Stomach (tissue), 9 donors: ENCODE results near the gene TTC24. TPM values are rescaled to one million over a fixed set of nuclear protein-coding genes. Genes with fewer than 3 reads are reported as not detected.

Source experiments
- DNase-seq, 2 donors: peaks; one replicate each; pipeline versions ENCODE4 v3.0.0 to v3.0.0-alpha.2; 2013 to 2019
- H3K27ac ChIP-seq, 5 donors: fragments of 200-600 bp in 4 of 5; sonication (generic) in 4 of 5; one replicate each; pipeline ENCODE4 v1.5.1; 2013 to 2019; ENCODE audit warnings: mild to moderate bottlenecking in 1 of 5, moderate library complexity in 1 of 5
- H3K27me3 ChIP-seq, 3 donors: fragments of 200-600 bp; sonication (generic); one replicate each; pipeline ENCODE4 v1.5.1; 2017 to 2019; ENCODE audit warnings: mixed run types in 1 of 3
- H3K36me3 ChIP-seq, 4 donors: fragments of 200-600 bp; sonication (generic); 1 replicate in 3 of 4; 2 replicates in 1 of 4; pipeline ENCODE4 v1.5.1; 2016 to 2019
- H3K4me1 ChIP-seq, 4 donors: fragments of 200-600 bp; sonication (generic); one replicate each; pipeline ENCODE4 v1.5.1; 2016 to 2019
- H3K4me3 ChIP-seq, 4 donors: fragments of 200-600 bp; sonication (generic) in 3 of 4; one replicate each; pipeline ENCODE4 v1.5.1; 2016 to 2019; ENCODE audit warnings: mild to moderate bottlenecking in 1 of 4
- H3K9me3 ChIP-seq, 4 donors: fragments of 200-600 bp; sonication (generic); one replicate each; pipeline ENCODE4 v1.5.1; 2016 to 2019
- EP300 ChIP-seq: sonication (generic); formaldehyde crosslinking; IDR thresholded peaks from one replicate; pipeline ENCODE4 v1.6.1; 2017; ENCODE audit warnings: antibody characterized with exemption
- POLR2A ChIP-seq, 4 donors: fragments of 450-650 bp; IDR thresholded peaks; one replicate each; pipeline ENCODE4 v1.6.1; 2016; ENCODE audit warnings: antibody characterized with exemption in 4 of 4, control low read depth in 2 of 4, mild to moderate bottlenecking in 1 of 4, moderate library complexity in 1 of 4
- POLR2AphosphoS5 ChIP-seq, 3 donors: sonication (generic); formaldehyde crosslinking; IDR thresholded peaks; one replicate each; pipeline ENCODE4 v1.6.1; 2016; ENCODE audit warnings: antibody characterized with exemption in 3 of 3
- WGBS, 5 donors: extraction: QIAGEN DNeasy Blood & Tissue Kit in 3 of 5; methylation state at CpG; one replicate each; pipeline versions ENCODE4 v1.1.5 to v1.1.7; 2013 to 2018; 5-methylcytosine and 5-hydroxymethylcytosine counted together
- intact Hi-C: fragments of 100-400 bp; cut with DNase I; formaldehyde crosslinking; loops from one replicate; pipeline ENCODE4 v1.15.1; 2023; ENCODE audit warnings: low total_unique reads
- polyA plus RNA-seq, 3 donors: library from polyadenylated mRNA; stranded (reverse); fragments of 200-250 nt; gene quantifications; one replicate each; pipeline ENCODE4 v1.2.3, GENCODE V29; 2013
- total RNA-seq, 5 donors: library from RNA; depleted of rRNA; stranded (reverse); fragments of >200 nt; gene quantifications; one replicate each; pipeline versions ENCODE4 v1.1.0 to v1.2.3, GENCODE V29; 2014 to 2016
- TF ChIP-seq, protein P1 (sequence below), 7 experiments: fragments of 450-650 bp in 4 of 7; fragments of 200-600 bp in 3 of 7; sonication (generic) in 3 of 7; IDR thresholded peaks; one replicate each; pipeline ENCODE4 v1.5.1; 2016 to 2019; ENCODE audit warnings: antibody characterized with exemption in 7 of 7, control low read depth in 2 of 7, mild to moderate bottlenecking in 1 of 7
- donor health status: healthy with polysubstance abuse.
- donor health status: Bipolar disorder and iron deficiency.
- donor health status: healthy.

Gene TTC24
- total and polyA plus RNA-seq, 8 donors, result 0.55 TPM; not detected in 7

DNA sequence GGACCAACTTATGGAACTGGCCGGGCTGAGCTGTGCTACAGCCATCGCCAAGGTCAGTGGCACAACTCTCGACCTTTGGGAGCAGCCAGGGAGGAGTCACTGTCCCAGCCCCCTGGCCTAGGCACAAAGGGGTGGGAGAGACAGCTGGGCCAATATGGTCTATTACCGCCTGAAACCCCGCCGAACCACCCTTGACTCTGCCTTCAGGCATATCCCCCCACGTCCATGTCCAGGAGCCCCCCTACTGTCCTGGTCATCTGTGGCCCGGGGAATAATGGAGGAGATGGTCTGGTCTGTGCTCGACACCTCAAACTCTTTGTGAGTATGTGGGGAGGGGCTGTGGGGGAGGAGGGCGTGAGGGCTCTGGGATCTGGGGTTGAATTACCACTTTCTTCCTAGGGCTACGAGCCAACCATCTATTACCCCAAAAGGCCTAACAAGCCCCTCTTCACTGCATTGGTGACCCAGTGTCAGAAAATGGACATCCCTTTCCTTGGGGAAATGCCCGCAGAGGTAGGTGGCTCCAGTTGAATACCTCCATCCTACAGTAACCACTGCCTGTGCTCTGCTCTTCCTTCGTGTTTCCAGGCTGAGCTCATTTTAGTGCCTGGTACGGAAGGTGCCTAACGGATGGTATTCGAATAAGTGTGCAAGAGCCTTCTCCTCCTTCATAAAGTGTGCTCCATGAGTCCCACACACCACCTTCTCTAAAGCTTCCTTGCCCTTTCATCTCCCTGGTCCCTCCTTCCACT, 12.8 kb downstream of the TTC24 start:
- Histone ChIP-seq H3K36me3 (peaks cover 10 to 48% (median 44%) of the 10 kb centered on the region in 4 donors), H3K4me1 (peaks cover 10 to 23% (median 21%) of the 10 kb centered on the region in 4 donors), H3K9me3 (no peaks in the 10 kb centered on the region), H3K27ac (peak overlapping the region; percentile 83 to 90 (median 89)), H3K4me3 (peak overlapping the region; percentile 72 to 91 (median 76)), H3K27me3 (no peaks in the 10 kb centered on the region)
- no peak for DNase-seq
- TF ChIP-seq POLR2AphosphoS5 (IDR thresholded peaks at IDR 0.05), result no peak
- TF ChIP-seq, protein P1, sequence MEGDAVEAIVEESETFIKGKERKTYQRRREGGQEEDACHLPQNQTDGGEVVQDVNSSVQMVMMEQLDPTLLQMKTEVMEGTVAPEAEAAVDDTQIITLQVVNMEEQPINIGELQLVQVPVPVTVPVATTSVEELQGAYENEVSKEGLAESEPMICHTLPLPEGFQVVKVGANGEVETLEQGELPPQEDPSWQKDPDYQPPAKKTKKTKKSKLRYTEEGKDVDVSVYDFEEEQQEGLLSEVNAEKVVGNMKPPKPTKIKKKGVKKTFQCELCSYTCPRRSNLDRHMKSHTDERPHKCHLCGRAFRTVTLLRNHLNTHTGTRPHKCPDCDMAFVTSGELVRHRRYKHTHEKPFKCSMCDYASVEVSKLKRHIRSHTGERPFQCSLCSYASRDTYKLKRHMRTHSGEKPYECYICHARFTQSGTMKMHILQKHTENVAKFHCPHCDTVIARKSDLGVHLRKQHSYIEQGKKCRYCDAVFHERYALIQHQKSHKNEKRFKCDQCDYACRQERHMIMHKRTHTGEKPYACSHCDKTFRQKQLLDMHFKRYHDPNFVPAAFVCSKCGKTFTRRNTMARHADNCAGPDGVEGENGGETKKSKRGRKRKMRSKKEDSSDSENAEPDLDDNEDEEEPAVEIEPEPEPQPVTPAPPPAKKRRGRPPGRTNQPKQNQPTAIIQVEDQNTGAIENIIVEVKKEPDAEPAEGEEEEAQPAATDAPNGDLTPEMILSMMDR (IDR thresholded peaks at IDR 0.05), result no peak
- no peak for TF ChIP-seq POLR2A (IDR thresholded peaks at IDR 0.05)
- TF ChIP-seq EP300, result no peak
- WGBS, 5 donors, result 40 to 51% (median 42%) methylated on average over 13 to 16 of the region's 16 CpGs
- intact Hi-C loops, result no loop called here

DNA sequence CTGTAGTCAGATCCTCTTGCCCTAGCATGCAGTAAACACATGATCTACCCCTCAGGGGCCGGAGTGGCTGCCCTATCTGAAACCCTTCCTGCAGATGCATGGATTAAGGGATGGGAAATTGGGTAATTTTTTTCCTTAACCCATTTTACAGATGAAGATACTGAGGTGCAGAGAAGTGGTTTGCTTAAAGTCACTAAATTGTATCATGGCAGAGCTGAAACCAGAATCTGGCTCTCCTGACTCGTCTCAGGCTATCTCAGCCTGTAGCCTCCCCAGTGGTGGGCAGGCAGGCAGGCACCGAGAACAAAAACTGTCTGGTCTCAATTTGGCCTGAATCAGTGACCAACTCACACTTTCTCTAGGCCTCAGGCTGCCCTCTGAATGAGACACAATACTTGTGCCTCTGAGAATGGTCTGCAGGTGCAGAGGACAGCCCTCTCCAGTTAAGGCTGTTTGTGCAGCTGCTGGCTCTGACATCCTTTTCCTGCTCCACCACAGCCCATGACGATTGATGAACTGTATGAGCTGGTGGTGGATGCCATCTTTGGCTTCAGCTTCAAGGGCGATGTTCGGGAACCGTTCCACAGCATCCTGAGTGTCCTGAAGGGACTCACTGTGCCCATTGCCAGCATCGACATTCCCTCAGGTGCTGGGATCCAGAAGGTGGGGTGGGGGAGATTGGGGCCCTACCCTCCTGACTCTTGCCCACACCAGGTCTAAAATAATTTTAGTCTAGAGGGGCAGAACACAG, 13.6 kb downstream of the TTC24 start:
- peaks cover 11 to 56% (median 51%) of the 10 kb centered on the region in 4 donors for H3K36me3 ChIP-seq
- intact Hi-C loops, result no loop called here
- no peaks in the 10 kb centered on the region for H3K9me3 ChIP-seq
- H3K27ac ChIP-seq, result peak overlapping the region in 4 of 5 donors; percentile 1 to 90 (median 54)
- H3K4me3 ChIP-seq, result peak overlapping the region in 1 of 4 donors; percentile 79
- no peaks in the 10 kb centered on the region for H3K27me3 ChIP-seq
- H3K4me1 ChIP-seq, result peaks cover 10 to 23% (median 21%) of the 10 kb centered on the region in 4 donors
- 81 to 87% (median 82%) methylated on average over 8 of the region's 8 CpGs for WGBS, 5 donors
- no peak for DNase-seq
- no peak for TF ChIP-seq EP300
- TF ChIP-seq POLR2A (IDR thresholded peaks at IDR 0.05), result no peak
- TF ChIP-seq POLR2AphosphoS5 (IDR thresholded peaks at IDR 0.05), result no peak
- TF ChIP-seq, protein P1 (IDR thresholded peaks at IDR 0.05), result no peak

DNA sequence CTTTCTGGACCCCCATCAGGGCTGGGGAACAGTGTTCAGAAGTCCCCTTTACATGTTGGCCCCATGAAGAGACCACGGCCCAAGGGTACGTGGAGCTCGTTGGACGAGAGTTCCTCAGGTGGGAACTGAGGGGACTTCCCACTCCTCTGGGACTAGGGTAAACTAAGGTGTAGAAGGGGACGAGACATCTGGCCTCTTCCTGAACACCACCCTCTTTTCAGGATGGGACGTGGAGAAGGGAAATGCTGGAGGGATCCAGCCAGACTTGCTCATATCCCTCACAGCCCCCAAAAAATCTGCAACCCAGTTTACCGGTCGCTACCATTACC, 14.1 kb downstream of the TTC24 start:
- DNase-seq, result no peak
- no peak overlapping the region for H3K4me3 ChIP-seq
- no peak for TF ChIP-seq POLR2A (IDR thresholded peaks at IDR 0.05)
- TF ChIP-seq POLR2AphosphoS5 (IDR thresholded peaks at IDR 0.05), result no peak
- no peak for TF ChIP-seq EP300
- TF ChIP-seq, protein P1 (IDR thresholded peaks at IDR 0.05), result no peak
- 83 to 91% (median 89%) methylated on average over 8 of the region's 8 CpGs for WGBS, 5 donors
- H3K9me3 ChIP-seq, result no peaks in the 10 kb centered on the region
- intact Hi-C loops, result no loop called here
- H3K4me1 ChIP-seq, result peaks cover 10 to 23% (median 21%) of the 10 kb centered on the region in 4 donors
- H3K36me3 ChIP-seq, result peaks cover 17 to 61% (median 57%) of the 10 kb centered on the region in 4 donors
- no peaks in the 10 kb centered on the region for H3K27me3 ChIP-seq
- H3K27ac ChIP-seq, result no peak overlapping the region

DNA sequence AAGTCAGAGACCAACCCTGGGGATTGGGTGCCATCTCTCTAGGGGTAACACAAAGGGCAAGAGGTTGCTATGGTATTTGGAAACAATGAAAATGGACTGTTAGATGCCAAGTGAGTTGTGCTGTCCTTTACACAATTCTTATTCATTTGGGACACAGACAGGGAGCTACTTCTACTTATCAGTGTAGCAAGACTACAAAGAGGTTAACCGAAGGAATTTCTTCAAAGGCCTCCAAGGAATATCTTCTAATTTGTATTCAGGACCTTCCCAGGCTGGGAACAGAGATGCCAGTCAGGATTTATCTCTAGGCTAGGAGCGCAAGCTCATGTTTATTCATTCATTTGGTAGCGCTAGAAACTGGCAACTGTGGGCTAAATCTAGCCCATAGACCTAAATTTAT, 14.7 kb downstream of the TTC24 start:
- H3K9me3 ChIP-seq, result no peaks in the 10 kb centered on the region
- H3K27ac ChIP-seq, result no peak overlapping the region
- DNase-seq, result no peak
- WGBS, 5 donors, result 74 to 88% (median 81%) methylated on average over 3 of the region's 3 CpGs
- intact Hi-C loops, result no loop called here
- H3K4me3 ChIP-seq, result no peak overlapping the region
- H3K4me1 ChIP-seq, result peaks cover 10 to 23% (median 21%) of the 10 kb centered on the region in 4 donors
- TF ChIP-seq, protein P1 (IDR thresholded peaks at IDR 0.05), result no peak
- no peak for TF ChIP-seq POLR2AphosphoS5 (IDR thresholded peaks at IDR 0.05)
- TF ChIP-seq POLR2A (IDR thresholded peaks at IDR 0.05), result no peak
- no peak for TF ChIP-seq EP300
- H3K36me3 ChIP-seq, result peaks cover 17 to 67% (median 61%) of the 10 kb centered on the region in 4 donors
- H3K27me3 ChIP-seq, result no peaks in the 10 kb centered on the region
